ENCODE measurements around the gene TMEM253. TPM values are rescaled to one million over a fixed set of nuclear protein-coding genes. Genes with fewer than 3 reads are reported as not detected.

Gene TMEM253
- total RNA-seq, 1 donor from 2014 or later, result 1.9 TPM

DNA sequence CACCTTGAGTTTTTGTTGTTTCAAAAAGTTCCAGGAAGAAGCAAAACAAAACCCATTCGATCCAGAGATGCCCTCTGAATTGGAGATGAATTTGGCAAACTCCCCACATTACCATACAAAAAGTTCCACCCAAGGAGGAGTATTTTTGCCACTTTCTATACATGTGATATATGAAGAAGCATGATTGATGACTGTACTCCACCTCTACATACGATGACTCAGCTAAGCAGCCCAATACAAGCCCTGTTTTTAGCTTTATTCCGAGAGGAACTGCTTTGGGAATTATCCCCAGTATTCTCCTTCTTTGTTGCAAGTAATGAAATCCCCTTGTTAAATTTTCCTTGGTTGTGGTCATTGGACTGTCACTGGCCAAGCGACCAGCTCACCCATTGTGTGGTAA lies 11.4 kb downstream of the TMEM253 start:
- Mint-ChIP-seq H3K27ac (no peak overlapping the region), H3K4me1 (peaks cover 17% of the 10 kb centered on the region), H3K36me3 (no peaks in the 10 kb centered on the region), H3K27me3 (ENCODE audit: low read depth) (no peaks in the 10 kb centered on the region), H3K9me3 (no peaks in the 10 kb centered on the region), H3K4me3 (no peak overlapping the region)
- DNase-seq (ENCODE audit: low spot score in 2 of 2, unreplicated experiment in 2 of 2), result no peak
- TF ChIP-seq, protein P1, sequence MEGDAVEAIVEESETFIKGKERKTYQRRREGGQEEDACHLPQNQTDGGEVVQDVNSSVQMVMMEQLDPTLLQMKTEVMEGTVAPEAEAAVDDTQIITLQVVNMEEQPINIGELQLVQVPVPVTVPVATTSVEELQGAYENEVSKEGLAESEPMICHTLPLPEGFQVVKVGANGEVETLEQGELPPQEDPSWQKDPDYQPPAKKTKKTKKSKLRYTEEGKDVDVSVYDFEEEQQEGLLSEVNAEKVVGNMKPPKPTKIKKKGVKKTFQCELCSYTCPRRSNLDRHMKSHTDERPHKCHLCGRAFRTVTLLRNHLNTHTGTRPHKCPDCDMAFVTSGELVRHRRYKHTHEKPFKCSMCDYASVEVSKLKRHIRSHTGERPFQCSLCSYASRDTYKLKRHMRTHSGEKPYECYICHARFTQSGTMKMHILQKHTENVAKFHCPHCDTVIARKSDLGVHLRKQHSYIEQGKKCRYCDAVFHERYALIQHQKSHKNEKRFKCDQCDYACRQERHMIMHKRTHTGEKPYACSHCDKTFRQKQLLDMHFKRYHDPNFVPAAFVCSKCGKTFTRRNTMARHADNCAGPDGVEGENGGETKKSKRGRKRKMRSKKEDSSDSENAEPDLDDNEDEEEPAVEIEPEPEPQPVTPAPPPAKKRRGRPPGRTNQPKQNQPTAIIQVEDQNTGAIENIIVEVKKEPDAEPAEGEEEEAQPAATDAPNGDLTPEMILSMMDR (IDR thresholded peaks at IDR 0.05; ENCODE audit: unreplicated experiment), result no peak

DNA sequence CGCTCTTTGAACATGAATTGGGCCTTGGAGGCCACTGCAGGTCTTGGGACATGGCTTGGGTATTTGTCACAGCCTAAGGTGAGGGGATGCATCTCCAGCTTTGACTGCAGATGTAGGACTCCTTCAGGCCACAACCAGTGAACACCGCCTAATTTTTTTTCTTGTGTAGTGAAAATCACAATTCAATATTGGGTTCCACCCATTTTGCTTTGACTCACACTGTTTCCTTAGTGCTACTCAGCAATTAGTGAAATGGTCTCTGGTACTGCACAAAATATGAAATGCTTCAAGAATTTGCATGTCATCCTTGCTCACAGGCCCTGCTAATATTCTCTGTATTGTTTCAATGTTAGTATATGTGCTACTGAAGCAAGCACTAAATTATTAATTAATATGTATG lies 12.5 kb downstream of the TMEM253 start:
- no peaks in the 10 kb centered on the region for H3K36me3 Mint-ChIP-seq
- H3K27me3 Mint-ChIP-seq (ENCODE audit: low read depth), result no peaks in the 10 kb centered on the region

GRCh38 chr14:21118933-21119332 lies 18.1 kb downstream of the TMEM253 start:
- Mint-ChIP-seq H3K27me3 (ENCODE audit: low read depth) (peaks cover 6% of the 10 kb centered on the region), H3K4me1 (no peaks in the 10 kb centered on the region), H3K4me3 (no peak overlapping the region), H3K27ac (no peak overlapping the region), H3K36me3 (no peaks in the 10 kb centered on the region), H3K9me3 (no peaks in the 10 kb centered on the region)
- no peak for DNase-seq (ENCODE audit: low spot score in 2 of 2, unreplicated experiment in 2 of 2)
- TF ChIP-seq, protein P1 (IDR thresholded peaks at IDR 0.05; ENCODE audit: unreplicated experiment), result no peak

More for the DNA sequence above, 12.5 kb downstream of the TMEM253 start:
- Mint-ChIP-seq H3K4me1 (peaks cover 8% of the 10 kb centered on the region), H3K27ac (no peak overlapping the region), H3K4me3 (no peak overlapping the region), H3K9me3 (no peaks in the 10 kb centered on the region)
- DNase-seq (ENCODE audit: low spot score in 2 of 2, unreplicated experiment in 2 of 2), result no peak
- TF ChIP-seq, protein P1 (IDR thresholded peaks at IDR 0.05; ENCODE audit: unreplicated experiment), result no peak

DNA sequence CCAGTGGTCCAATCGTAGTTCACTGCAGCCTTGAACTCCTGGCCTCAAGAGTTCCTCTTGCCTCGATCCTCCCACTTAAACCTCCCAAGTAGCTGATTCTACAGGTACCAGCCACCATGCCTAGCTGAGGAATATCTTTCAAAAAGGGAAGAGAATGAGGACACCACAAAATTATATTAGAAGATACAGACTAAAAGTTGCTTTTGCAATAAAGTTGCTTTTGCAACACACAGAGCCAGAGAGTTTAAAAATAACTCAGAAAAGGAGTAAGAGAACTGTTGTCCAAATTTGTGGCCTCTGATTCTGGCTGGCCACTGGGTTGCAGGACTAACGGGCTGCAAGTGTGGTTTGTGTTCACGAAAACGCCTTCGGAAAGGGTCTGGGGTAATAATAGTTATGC lies 19.8 kb downstream of the TMEM253 start:
- no peaks in the 10 kb centered on the region for H3K36me3 Mint-ChIP-seq
- peaks cover 7% of the 10 kb centered on the region for H3K9me3 Mint-ChIP-seq
- TF ChIP-seq, protein P1 (IDR thresholded peaks at IDR 0.05; ENCODE audit: unreplicated experiment), result no peak
- no peak for DNase-seq (ENCODE audit: low spot score in 2 of 2, unreplicated experiment in 2 of 2)
- no peak overlapping the region for H3K27ac Mint-ChIP-seq
- no peak overlapping the region for H3K4me3 Mint-ChIP-seq
- H3K4me1 Mint-ChIP-seq, result no peaks in the 10 kb centered on the region
- H3K27me3 Mint-ChIP-seq (ENCODE audit: low read depth), result peaks cover 7% of the 10 kb centered on the region

DNA sequence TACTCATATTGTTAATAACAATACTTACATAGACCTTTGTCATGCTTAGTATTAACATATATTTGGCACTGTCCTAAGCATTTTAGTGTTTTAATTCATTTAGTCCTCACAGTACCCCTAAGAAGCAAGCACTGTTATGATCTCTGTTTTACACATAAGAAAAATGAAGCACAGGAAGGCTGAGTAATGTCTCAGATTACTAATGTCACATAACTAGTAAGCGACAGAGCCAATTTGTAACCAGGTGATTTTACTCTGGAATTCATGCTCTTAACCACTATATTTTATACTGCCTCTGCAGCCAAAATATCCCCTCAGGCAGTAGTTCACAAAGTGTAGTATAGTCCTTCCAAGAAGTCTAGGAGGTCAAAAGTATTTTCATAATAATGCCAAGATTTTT lies 20.3 kb downstream of the TMEM253 start:
- no peaks in the 10 kb centered on the region for H3K36me3 Mint-ChIP-seq
- no peak for DNase-seq (ENCODE audit: low spot score in 2 of 2, unreplicated experiment in 2 of 2)
- no peak overlapping the region for H3K4me3 Mint-ChIP-seq
- TF ChIP-seq, protein P1 (IDR thresholded peaks at IDR 0.05; ENCODE audit: unreplicated experiment), result no peak
- H3K9me3 Mint-ChIP-seq, result peaks cover 9% of the 10 kb centered on the region
- no peaks in the 10 kb centered on the region for H3K4me1 Mint-ChIP-seq
- H3K27ac Mint-ChIP-seq, result no peak overlapping the region
- H3K27me3 Mint-ChIP-seq (ENCODE audit: low read depth), result peaks cover 10% of the 10 kb centered on the region

GRCh38 chr14:21123429-21123828 lies 22.6 kb downstream of the TMEM253 start:
- no peaks in the 10 kb centered on the region for H3K36me3 Mint-ChIP-seq
- H3K27me3 Mint-ChIP-seq (ENCODE audit: low read depth), result peaks cover 25% of the 10 kb centered on the region
- no peak overlapping the region for H3K4me3 Mint-ChIP-seq
- no peak overlapping the region for H3K27ac Mint-ChIP-seq
- DNase-seq (ENCODE audit: low spot score in 2 of 2, unreplicated experiment in 2 of 2), result no peak
- H3K4me1 Mint-ChIP-seq, result no peaks in the 10 kb centered on the region
- TF ChIP-seq, protein P1 (IDR thresholded peaks at IDR 0.05; ENCODE audit: unreplicated experiment), result no peak
- peaks cover 23% of the 10 kb centered on the region for H3K9me3 Mint-ChIP-seq
